Hair follicular keratinocyte (primary cell): ENCODE results near the gene POP4. TPM values are rescaled to one million over a fixed set of nuclear protein-coding genes. Genes with fewer than 3 reads are reported as not detected.

Experiments
- total RNA-seq: library from RNA; depleted of rRNA; stranded (reverse); fragments of >200 nt; gene quantifications from 2 replicates; pipeline ENCODE4 v1.2.3, GENCODE V29; 2015

POP4 gene, protein sequence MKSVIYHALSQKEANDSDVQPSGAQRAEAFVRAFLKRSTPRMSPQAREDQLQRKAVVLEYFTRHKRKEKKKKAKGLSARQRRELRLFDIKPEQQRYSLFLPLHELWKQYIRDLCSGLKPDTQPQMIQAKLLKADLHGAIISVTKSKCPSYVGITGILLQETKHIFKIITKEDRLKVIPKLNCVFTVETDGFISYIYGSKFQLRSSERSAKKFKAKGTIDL
- total RNA-seq = 52.5 and 70.4 TPM in 2 replicates

DNA sequence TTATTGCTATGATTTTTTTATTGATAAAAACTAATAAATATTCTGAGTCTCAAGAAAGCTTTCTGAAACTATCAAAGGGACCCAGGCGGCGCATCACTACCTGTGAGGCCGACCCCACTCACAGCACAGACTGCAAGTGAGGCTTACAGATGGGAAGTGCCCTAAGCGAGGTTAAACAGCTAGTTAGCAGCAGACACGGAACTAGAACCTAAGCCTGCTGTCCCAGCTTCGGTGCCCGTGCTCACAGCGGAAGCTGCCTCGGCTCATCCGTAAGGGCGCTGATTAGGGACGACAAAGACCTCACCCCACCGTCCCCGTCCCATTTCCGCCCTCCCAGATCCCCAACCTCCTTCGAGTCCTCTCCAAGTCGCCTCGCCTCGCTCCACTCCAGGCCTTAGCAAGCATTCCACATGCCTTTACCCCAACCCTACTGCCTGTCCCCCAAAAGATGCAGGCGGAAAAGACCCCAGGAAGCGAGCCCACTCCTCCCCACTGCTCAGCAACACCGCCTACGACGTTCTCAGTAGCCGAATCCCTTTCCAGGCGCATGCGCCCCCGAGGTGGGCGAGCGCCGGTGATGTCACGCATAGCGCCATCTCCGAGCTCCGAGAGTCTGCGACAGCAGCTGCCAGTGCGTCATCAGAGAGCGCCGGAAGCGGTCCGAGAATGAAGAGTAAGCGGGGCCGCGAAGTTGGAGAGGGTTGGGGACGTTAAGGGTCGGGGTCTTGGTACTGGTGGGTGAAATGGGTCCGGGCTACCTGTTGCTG is at the start of gene POP4:
TSS of gene POP4 (plus strand) at position 631 of the 767 bp plus-strand sequence. CDS start at position 667, 36 bp downstream.

DNA sequence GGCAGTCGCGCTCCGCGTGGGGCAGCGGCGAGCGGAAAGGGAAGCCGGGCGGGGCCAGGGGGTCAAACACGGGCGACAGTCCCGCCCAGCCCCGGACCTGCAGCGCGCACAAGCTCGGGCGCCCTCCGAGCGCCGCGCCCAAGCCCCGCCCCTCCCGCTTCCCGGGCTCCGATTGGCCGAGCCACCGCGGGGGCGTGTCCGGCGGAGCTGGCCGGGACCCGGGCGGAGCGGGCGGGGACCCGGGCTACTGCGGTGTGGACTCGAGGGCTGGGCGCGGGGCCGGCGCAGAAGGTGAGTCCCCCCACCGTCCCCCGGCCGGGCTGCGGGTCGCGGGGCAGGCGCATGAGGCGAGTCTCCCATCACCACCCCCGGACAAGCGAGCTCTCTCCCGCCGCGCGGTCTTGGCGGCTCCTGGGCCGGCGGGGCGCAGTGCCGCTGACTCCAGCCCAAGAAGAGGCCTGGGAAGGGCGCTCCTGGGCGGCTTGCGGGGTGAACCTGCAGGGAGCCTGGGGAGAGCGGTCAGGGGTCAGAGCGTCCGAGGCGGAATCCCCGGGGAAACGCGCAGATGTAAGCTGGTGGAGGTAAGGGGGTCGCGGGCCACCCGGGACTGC is 59.2 kb downstream of the POP4 start, which contains the start of gene PLEKHF1:
TSS of gene PLEKHF1 (plus strand) at position 247 of the 611 bp plus-strand sequence. CDS start 8,379 bp downstream, outside the sequence.

Other genes starting within 250 kb of the POP4 start
- gene VSTM2B, start 80.3 kb upstream of the POP4 start, total RNA-seq = not detected in 2 replicates
- 16.6 and 27.2 TPM in 2 replicates for gene PLEKHF1, start 59.2 kb downstream of the POP4 start, total RNA-seq
- 26.5 and 30.9 TPM in 2 replicates for gene C19orf12, start 109.0 kb downstream of the POP4 start, total RNA-seq
- gene CCNE1, start 205.7 kb downstream of the POP4 start, total RNA-seq = 11.6 and 12.4 TPM in 2 replicates